Small intestine (tissue), 7 donors: ENCODE results near the gene CEND1. TPM values are rescaled to one million over a fixed set of nuclear protein-coding genes. Genes with fewer than 3 reads are reported as not detected.

ENCODE experiments used
- DNase-seq, 2 donors: peaks; one replicate each; pipeline versions ENCODE4 v3.0.0 to v3.0.0-alpha.2; 2013
- FAIRE-seq: peaks from 2 replicates; lab custom pipeline; 2012; peaks lifted over from hg19 to GRCh38; lab: Jason Lieb, UNC
- H3K27ac ChIP-seq, 3 donors: one replicate each; pipeline ENCODE4 v1.5.1; 2013; ENCODE audit warnings: low read length in 2 of 3, mild to moderate bottlenecking in 2 of 3, control low read depth in 1 of 3, inconsistent platforms in 1 of 3, low read depth in 1 of 3, moderate library complexity in 1 of 3
- H3K27me3 ChIP-seq, 3 donors: one replicate each; pipeline ENCODE4 v1.6.1; 2013; ENCODE audit warnings: low read length in 3 of 3, inconsistent platforms in 1 of 3; ENCODE audit not compliant: control insufficient read depth in 3 of 3, insufficient read depth in 3 of 3
- H3K36me3 ChIP-seq, 3 donors: one replicate each; pipeline ENCODE4 v1.6.1; 2013; ENCODE audit warnings: low read length in 3 of 3, inconsistent platforms in 1 of 3, low read depth in 1 of 3, mild to moderate bottlenecking in 1 of 3, moderate library complexity in 1 of 3; ENCODE audit not compliant: control insufficient read depth in 3 of 3, insufficient read depth in 2 of 3
- H3K4me1 ChIP-seq, 3 donors: one replicate each; pipeline ENCODE4 v1.6.1; 2013; ENCODE audit warnings: low read length in 2 of 3, inconsistent platforms in 1 of 3, low read depth in 1 of 3, mild to moderate bottlenecking in 1 of 3, moderate library complexity in 1 of 3; ENCODE audit not compliant: control insufficient read depth in 3 of 3, insufficient read depth in 2 of 3
- H3K4me3 ChIP-seq, 3 donors: one replicate each; pipeline ENCODE4 v1.5.1; 2013; ENCODE audit warnings: low read length in 3 of 3, control low read depth in 1 of 3, inconsistent platforms in 1 of 3, low read depth in 1 of 3, mild to moderate bottlenecking in 1 of 3, moderate library complexity in 1 of 3
- H3K9me3 ChIP-seq, 2 donors: one replicate each; pipeline ENCODE4 v1.6.1; 2013; ENCODE audit warnings: low read depth in 1 of 2, low read length in 1 of 2; ENCODE audit not compliant: control insufficient read depth in 2 of 2, insufficient read depth in 1 of 2
- WGBS, 3 donors: extraction: QIAGEN DNeasy Blood & Tissue Kit; methylation state at CpG; one replicate each; pipeline ENCODE4 v1.1.7; 2013; 5-methylcytosine and 5-hydroxymethylcytosine counted together
- polyA plus RNA-seq, 4 donors: library from polyadenylated mRNA; stranded (reverse) in 3 of 4; unstranded in 1 of 4; fragments of 200-250 nt in 3 of 4; fragments of 120-200 nt in 1 of 4; gene quantifications; one replicate each; pipeline versions ENCODE4 v1.2.1 to v1.2.3, GENCODE V29; 2013
- donor health status: healthy with polysubstance abuse.
- donor health status: control.
- donor health status: control.
- donor health status: Bipolar disorder and iron deficiency.
- donor health status: healthy.

CEND1 gene
- polyA plus RNA-seq, 4 donors = 0.22 to 3.3 TPM; not detected in 2

DNA sequence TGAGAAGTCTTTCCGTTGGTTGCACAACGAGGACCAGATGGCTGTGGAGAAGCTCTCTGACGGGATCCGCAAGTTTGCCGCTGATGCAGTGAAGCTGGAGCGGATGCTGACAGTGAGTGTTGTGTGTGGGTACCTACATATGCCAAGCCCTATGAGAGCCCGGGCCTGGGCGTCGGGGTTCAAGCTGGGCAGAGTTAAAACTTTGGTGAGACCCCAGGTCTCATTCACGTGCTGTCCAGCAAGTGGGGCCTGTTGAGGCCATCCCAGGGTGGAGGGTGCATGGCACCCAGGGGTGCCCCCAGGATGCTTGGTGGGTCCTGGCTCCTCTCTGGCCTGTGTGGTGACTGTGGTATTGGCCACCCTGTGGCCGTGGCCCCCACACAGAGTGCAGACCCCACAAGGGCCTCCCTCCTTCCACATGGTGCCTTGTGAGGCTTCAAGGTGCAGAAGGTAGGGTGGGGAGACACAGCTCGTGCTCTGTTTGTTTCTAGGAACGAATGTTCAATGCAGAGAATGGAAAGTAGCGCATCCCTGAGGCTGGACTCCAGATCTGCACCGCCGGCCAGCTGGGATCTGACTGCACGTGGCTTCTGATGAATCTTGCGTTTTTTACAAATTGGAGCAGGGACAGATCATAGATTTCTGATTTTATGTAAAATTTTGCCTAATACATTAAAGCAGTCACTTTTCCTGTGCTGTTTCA is 25.4 kb downstream of the CEND1 start:
- H3K27ac ChIP-seq = no peak overlapping the region
- 85 to 87% (median 85%) methylated on average over 18 of the region's 18 CpGs for WGBS, 3 donors
- no peak overlapping the region for H3K4me3 ChIP-seq
- no peak for DNase-seq
- no peaks in the 10 kb centered on the region for H3K27me3 ChIP-seq
- peaks cover 0 to 12% (median 0%) of the 10 kb centered on the region in 3 donors for H3K4me1 ChIP-seq
- peaks cover 9 to 90% (median 15%) of the 10 kb centered on the region in 3 donors for H3K36me3 ChIP-seq
- FAIRE-seq = no peak
- no peaks in the 10 kb centered on the region for H3K9me3 ChIP-seq

GRCh38 chr11:763549-764321 is 26.2 kb downstream of the CEND1 start:
- FAIRE-seq = no peak
- WGBS, 3 donors = 82 to 85% (median 85%) methylated on average over 16 to 22 of the region's 22 CpGs
- no peak for DNase-seq
- Histone ChIP-seq H3K27me3 (no peaks in the 10 kb centered on the region), H3K27ac (peak overlapping the region in 2 of 3 donors; percentile 52 to 56), H3K4me1 (peaks cover 0 to 12% (median 0%) of the 10 kb centered on the region in 3 donors), H3K36me3 (peaks cover 9 to 90% (median 18%) of the 10 kb centered on the region in 3 donors), H3K4me3 (no peak overlapping the region), H3K9me3 (no peaks in the 10 kb centered on the region)

DNA sequence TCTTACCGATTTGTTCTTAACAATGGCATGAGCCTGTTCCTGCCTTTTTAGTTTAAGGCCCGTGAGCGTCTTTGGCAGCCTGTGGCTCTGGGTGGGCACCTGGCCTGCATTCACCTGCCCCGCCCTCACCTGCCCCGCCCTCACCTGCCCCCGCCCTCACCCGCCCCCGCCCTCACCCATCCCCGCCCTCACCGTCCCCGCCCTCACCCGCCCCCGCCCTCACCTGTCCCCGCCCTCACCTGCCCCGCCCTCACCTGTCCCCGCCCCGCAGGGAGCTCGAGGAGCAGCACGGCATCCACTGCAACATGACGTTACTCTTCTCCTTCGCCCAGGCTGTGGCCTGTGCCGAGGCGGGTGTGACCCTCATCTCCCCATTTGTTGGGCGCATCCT is 26.8 kb downstream of the CEND1 start:
- no peaks in the 10 kb centered on the region for H3K9me3 ChIP-seq
- H3K27ac ChIP-seq = peak overlapping the region in 2 of 3 donors; percentile 52 to 84
- H3K36me3 ChIP-seq = peaks cover 9 to 93% (median 18%) of the 10 kb centered on the region in 3 donors
- DNase-seq (peak; percentile 57 to 83), FAIRE-seq (no peak)
- no peak overlapping the region for H3K4me3 ChIP-seq
- WGBS, 3 donors = 17 to 60% (median 44%) methylated on average over 14 to 24 of the region's 24 CpGs
- no peaks in the 10 kb centered on the region for H3K27me3 ChIP-seq
- H3K4me1 ChIP-seq = peaks cover 0 to 12% (median 0%) of the 10 kb centered on the region in 3 donors

GRCh38 chr11:762421-763072 is 27.3 kb downstream of the CEND1 start:
- FAIRE-seq (no peak), DNase-seq (peak; percentile 48 to 67)
- peak overlapping the region in 2 of 3 donors; percentile 52 to 84 for H3K27ac ChIP-seq

GRCh38 chr11:761526-762108 is 28.3 kb downstream of the CEND1 start:
- no peak overlapping the region for H3K27ac ChIP-seq
- peaks cover 12 to 92% (median 18%) of the 10 kb centered on the region in 3 donors for H3K36me3 ChIP-seq
- DNase-seq (no peak), FAIRE-seq (no peak)
- H3K4me3 ChIP-seq = no peak overlapping the region
- WGBS, 3 donors = 92% methylated on average over 8 of the region's 8 CpGs
- peaks cover 0 to 12% (median 0%) of the 10 kb centered on the region in 3 donors for H3K4me1 ChIP-seq
- no peaks in the 10 kb centered on the region for H3K27me3 ChIP-seq
- no peaks in the 10 kb centered on the region for H3K9me3 ChIP-seq

More at GRCh38 chr11:762421-763072, 27.3 kb downstream of the CEND1 start:
- Histone ChIP-seq H3K4me3 (no peak overlapping the region), H3K36me3 (peaks cover 9 to 92% (median 18%) of the 10 kb centered on the region in 3 donors), H3K4me1 (peaks cover 0 to 12% (median 0%) of the 10 kb centered on the region in 3 donors), H3K27me3 (no peaks in the 10 kb centered on the region), H3K9me3 (no peaks in the 10 kb centered on the region)
- 18 to 45% (median 44%) methylated on average over 10 of the region's 10 CpGs for WGBS, 3 donors

DNA sequence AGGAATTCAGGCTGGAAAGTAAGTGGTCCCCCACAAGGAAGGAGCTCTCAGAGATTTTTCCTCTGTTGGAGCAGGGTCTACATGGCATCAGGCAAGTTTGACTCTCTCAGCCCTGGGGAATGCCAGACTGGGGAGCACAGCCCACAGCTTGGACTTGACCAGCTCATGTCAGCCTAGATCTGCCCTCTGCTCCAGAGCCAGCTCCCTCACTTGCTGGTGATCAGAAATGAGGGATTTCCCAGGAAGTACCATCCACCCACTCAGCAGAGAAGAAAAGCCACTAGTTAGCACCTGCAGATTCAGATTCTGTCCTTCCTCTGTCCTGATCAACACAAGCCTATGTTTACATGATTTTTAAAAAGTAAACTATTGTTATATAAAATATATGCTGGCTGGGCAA is 29.7 kb downstream of the CEND1 start:
- no peak for FAIRE-seq
- H3K9me3 ChIP-seq = no peaks in the 10 kb centered on the region

GRCh38 chr11:749731-750130 is 40.2 kb downstream of the CEND1 start:
- DNase-seq (no peak), FAIRE-seq (no peak)
- peaks cover 5 to 11% (median 6%) of the 10 kb centered on the region in 3 donors for H3K4me1 ChIP-seq
- no peaks in the 10 kb centered on the region for H3K27me3 ChIP-seq
- 61 to 85% (median 78%) methylated on average over 2 of the region's 2 CpGs for WGBS, 3 donors
- no peak overlapping the region for H3K4me3 ChIP-seq
- no peak overlapping the region for H3K27ac ChIP-seq
- no peaks in the 10 kb centered on the region for H3K9me3 ChIP-seq
- peaks cover 0 to 14% (median 0%) of the 10 kb centered on the region in 3 donors for H3K36me3 ChIP-seq

More for the DNA sequence above, 29.7 kb downstream of the CEND1 start:
- no peaks in the 10 kb centered on the region for H3K27me3 ChIP-seq
- H3K36me3 ChIP-seq = peaks cover 12 to 91% (median 21%) of the 10 kb centered on the region in 3 donors
- no peak overlapping the region for H3K4me3 ChIP-seq
- no peak overlapping the region for H3K27ac ChIP-seq
- H3K4me1 ChIP-seq = peaks cover 0 to 12% (median 0%) of the 10 kb centered on the region in 3 donors
- no peak for DNase-seq

DNA sequence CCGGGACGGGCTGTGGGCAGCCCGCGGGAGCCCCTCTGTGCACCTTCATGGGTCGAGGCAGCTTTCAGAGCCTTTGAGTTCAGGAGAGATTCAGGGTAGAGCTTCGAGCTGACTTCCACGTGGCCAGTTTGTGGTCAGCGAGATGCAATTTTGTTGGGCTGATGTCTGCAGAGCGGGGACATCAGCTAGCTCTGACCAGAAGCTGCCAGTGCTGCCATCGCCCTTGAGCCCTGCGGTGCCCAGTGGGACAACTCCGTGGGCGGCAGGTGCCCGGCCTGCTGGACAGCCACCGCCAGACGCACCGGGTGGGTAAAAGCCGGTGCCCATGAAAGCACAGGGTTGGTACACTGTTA is 41.9 kb downstream of the CEND1 start:
- DNase-seq = peak in 1 of 2 donors; percentile 27
- peak overlapping the region in 1 of 3 donors; percentile 87 for H3K27ac ChIP-seq
- H3K4me3 ChIP-seq = peak overlapping the region; percentile 64 to 98 (median 86)
- no peaks in the 10 kb centered on the region for H3K9me3 ChIP-seq
- H3K4me1 ChIP-seq = peaks cover 5 to 11% (median 6%) of the 10 kb centered on the region in 3 donors
- peaks cover 0 to 11% (median 0%) of the 10 kb centered on the region in 3 donors for H3K36me3 ChIP-seq
- 0 to 5% (median 1%) methylated on average over 18 of the region's 18 CpGs for WGBS, 3 donors
- FAIRE-seq = no peak
- no peaks in the 10 kb centered on the region for H3K27me3 ChIP-seq
